HL-60/S4 (cell line): ENCODE results near the gene P4HA2.

ENCODE experiments used
- in situ Hi-C: fragments of 300-500 bp; cut with MboI; formaldehyde crosslinking; loops from 2 replicates; pipeline ENCODE4 v1.14.3; 2022; ENCODE audit warnings: low sequenced_read_pairs

Gene P4HA2

GRCh38 chr5:132225165-132226032 lies 2.3 kb downstream of the P4HA2 start:
- in situ Hi-C loops, result no loop called here

- in situ Hi-C loops, result no loop called here
These were observed 2.9 kb downstream of the P4HA2 start for GRCh38 chr5:132224716-132225115.

GRCh38 chr5:132223861-132224260 lies 3.8 kb downstream of the P4HA2 start:
- in situ Hi-C loops, result no loop called here

- in situ Hi-C loops, result no loop called here
These were observed 5.0 kb downstream of the P4HA2 start for GRCh38 chr5:132222649-132223038.

GRCh38 chr5:132221781-132222648 lies 5.6 kb downstream of the P4HA2 start:
- in situ Hi-C loops, result no loop called here

GRCh38 chr5:132220491-132220890 lies 7.2 kb downstream of the P4HA2 start:
- in situ Hi-C loops, result no loop called here

GRCh38 chr5:132219981-132220380 lies 7.7 kb downstream of the P4HA2 start:
- in situ Hi-C loops, result no loop called here

- in situ Hi-C loops, result no loop called here
These were observed 8.2 kb downstream of the P4HA2 start for GRCh38 chr5:132219289-132219970.

- in situ Hi-C loops, result no loop called here
These were observed 9.3 kb downstream of the P4HA2 start for GRCh38 chr5:132218321-132218720.

- in situ Hi-C loops, result no loop called here
These were observed 12.3 kb downstream of the P4HA2 start for GRCh38 chr5:132215329-132215728.

- in situ Hi-C loops, result no loop called here
These were observed 13.2 kb downstream of the P4HA2 start for GRCh38 chr5:132214491-132214890.

- in situ Hi-C loops, result no loop called here
These were observed 14.0 kb downstream of the P4HA2 start for GRCh38 chr5:132213666-132214065.

- in situ Hi-C loops, result no loop called here
These were observed 15.9 kb downstream of the P4HA2 start for GRCh38 chr5:132211787-132212186.

GRCh38 chr5:132210944-132211343 lies 16.7 kb downstream of the P4HA2 start:
- in situ Hi-C loops, result no loop called here

GRCh38 chr5:132209901-132210545 lies 17.6 kb downstream of the P4HA2 start:
- in situ Hi-C loops, result no loop called here

- in situ Hi-C loops, result no loop called here
These were observed 18.5 kb downstream of the P4HA2 start for GRCh38 chr5:132209131-132209530.

GRCh38 chr5:132207778-132208177 lies 19.9 kb downstream of the P4HA2 start:
- in situ Hi-C loops, result no loop called here

GRCh38 chr5:132206782-132207181 lies 20.9 kb downstream of the P4HA2 start:
- in situ Hi-C loops, result no loop called here

- in situ Hi-C loops, result no loop called here
These were observed 22.1 kb downstream of the P4HA2 start for GRCh38 chr5:132205385-132206125.
